ENCODE measurements around the gene NBPF11.
A peak's percentile ranks its signal among the peaks of the same experiment; 100 is the strongest.
"Not testable (repeated sequence)": the region's sequence is repeated elsewhere in the genome, so short reads cannot be mapped to it uniquely, and the experiment has no call there.

The NBPF11 gene, protein sequence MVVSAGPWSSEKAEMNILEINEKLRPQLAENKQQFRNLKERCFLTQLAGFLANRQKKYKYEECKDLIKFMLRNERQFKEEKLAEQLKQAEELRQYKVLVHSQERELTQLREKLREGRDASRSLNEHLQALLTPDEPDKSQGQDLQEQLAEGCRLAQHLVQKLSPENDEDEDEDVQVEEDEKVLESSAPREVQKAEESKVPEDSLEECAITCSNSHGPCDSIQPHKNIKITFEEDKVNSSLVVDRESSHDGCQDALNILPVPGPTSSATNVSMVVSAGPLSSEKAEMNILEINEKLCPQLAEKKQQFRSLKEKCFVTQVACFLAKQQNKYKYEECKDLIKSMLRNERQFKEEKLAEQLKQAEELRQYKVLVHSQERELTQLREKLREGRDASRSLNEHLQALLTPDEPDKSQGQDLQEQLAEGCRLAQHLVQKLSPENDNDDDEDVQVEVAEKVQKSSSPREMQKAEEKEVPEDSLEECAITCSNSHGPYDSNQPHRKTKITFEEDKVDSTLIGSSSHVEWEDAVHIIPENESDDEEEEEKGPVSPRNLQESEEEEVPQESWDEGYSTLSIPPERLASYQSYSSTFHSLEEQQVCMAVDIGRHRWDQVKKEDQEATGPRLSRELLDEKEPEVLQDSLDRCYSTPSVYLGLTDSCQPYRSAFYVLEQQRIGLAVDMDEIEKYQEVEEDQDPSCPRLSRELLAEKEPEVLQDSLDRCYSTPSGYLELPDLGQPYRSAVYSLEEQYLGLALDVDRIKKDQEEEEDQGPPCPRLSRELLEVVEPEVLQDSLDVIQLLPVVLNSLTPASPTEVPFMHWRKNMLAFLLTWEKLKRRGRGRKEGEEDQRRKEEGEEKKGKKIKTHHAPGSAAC

DNA sequence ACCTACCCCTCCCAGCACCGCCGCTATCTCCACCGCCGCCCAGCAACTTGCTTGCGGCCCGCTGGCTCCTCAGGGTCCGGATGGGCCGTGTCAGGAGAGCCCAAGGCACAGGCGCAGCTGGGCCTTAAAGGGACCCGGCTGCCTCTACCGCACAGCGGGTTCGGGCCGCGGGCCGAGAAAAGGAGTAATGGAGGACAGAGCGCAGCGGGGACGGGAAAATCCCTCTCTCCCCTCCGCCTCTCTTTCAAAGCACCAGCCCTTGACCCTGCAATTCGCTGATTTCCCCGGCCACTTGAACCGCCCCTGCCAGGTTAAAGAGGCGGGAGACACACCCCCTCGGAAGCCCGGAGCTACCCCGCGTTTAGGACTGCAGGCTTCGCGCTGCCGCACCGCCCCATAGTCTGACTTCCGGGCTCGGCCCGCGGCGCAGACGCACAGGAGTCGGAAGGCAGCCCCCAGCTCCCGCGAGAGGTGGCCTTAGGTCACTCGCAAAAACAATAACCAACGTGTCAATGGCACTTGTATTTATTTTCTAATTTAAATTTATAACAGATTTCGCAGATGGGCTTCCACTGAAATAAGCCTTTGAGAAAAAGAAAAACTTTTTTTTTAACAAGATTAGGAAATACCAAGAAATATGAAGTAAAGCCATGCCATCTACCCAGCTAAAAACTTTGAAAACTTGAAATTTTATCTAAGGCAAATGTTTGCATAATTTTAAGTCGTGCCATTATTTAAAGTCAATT, at the start of gene NBPF11:
NBPF11 (minus strand) TSS at position 371 of the 746 bp plus-strand sequence. CDS start 25,278 bp downstream, outside the sequence.
- in situ Hi-C loops (cut with MboI; ENCODE audit: low sequenced_read_pairs, unreplicated experiment), result not testable (repeated sequence)

DNA sequence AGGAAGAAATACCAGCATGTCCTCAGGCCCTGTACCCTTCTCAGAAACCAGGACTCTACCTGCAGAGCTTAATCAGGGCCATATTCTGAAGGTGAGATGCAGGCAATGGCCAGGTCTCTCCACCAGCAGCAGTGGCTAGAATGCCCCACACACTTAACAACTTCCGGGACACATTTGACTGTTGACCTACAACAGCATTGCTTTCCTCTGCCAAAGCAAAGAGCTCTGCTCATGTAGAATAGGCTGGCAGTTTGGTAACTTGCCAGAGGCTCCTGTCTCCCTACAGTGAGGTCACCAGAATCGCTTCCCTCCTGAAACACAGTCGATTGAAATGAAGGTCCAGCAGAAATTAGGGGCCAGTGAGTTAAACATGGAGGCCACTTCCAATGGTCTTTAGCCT, 45.3 kb upstream of the NBPF11 start:
- in situ Hi-C loops (cut with MboI; ENCODE audit: low sequenced_read_pairs, unreplicated experiment); DNase-seq (ENCODE audit: low spot score): not testable (repeated sequence)

More for the DNA sequence above, at the start of gene NBPF11:
- DNase-seq (ENCODE audit: low spot score), result not testable (repeated sequence)

DNA sequence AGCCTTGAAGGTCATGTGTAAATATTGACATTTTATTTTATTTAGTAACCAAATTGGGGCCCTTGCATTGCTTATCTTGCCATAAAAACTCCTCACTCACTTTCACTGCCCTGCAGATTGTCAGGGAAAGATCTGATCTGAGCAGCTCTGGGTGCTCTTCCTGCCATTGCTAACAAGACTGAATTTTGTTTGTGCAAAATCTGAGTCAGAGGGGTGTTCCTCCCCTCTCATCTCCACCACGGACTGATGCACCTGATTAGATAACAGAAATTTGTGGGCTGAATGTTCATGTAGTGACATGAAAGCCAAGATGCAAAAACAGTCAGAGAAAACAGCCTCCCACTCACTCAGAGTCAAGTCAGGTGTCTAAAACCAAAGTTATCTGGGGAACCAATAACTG, 44.9 kb upstream of the NBPF11 start:
- in situ Hi-C loops (cut with MboI; ENCODE audit: low sequenced_read_pairs, unreplicated experiment); DNase-seq (ENCODE audit: low spot score): not testable (repeated sequence)

DNA sequence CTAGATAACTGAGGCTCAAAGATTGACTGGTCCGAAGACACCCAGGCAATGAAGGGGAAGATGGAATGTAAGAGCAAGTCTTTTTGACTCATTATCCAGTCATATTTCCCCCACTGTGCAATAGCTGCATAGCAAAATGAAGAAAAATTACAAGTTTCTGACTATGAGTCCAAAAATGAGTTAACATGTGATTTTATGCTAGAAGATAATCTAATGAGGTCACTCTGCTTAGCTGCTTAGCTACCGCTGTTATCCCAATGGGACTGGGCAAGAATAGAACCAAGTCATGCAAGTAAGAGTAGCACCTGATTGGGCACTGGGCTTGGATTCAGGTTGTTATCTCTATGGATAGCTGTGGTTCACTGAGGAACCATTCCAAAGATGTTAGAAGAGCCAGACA, 43.0 kb upstream of the NBPF11 start:
- in situ Hi-C loops (cut with MboI; ENCODE audit: low sequenced_read_pairs, unreplicated experiment), result not testable (repeated sequence)

DNA sequence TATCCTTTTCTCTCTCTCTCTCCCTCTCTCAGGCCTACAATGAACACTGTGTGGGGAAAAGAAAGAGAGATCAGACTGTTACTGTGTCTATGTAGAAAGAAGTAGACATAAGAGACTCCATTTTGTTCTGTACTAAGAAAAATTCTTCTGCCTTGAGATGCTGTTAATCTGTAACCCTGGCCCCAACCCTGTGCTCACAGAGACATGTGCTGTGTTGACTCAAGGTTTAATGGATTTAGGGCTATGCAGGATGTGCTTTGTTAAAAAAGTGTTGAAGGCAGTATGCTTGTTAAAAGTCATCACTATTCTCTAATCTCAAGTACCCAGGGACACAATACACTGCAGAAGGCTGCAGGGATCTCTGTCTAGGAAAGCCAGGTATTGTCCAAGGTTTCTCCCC, 36.7 kb upstream of the NBPF11 start:
- in situ Hi-C loops (cut with MboI; ENCODE audit: low sequenced_read_pairs, unreplicated experiment); DNase-seq (ENCODE audit: low spot score): not testable (repeated sequence)

More for the DNA sequence above, 43.0 kb upstream of the NBPF11 start:
- not testable (repeated sequence) for DNase-seq (ENCODE audit: low spot score)

DNA sequence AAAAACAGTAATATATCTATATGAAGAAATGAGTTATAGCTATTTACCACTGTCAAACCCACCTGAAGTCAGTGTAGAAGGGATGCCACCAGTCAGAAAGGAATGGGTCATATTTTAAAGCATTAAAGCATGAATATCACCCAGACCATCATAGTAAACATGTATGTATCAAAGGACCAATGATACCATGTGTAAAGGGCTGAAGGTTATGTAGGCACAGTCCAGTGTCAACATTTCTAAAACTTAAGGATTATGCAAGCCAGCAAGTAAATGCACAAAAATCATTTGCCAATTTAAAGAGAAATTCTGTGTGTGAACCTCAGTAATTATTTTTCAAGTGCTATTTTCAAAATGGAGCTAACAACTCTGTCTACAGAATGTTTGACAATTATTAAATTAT, 26.6 kb upstream of the NBPF11 start:
- DNase-seq (ENCODE audit: low spot score); in situ Hi-C loops (cut with MboI; ENCODE audit: low sequenced_read_pairs, unreplicated experiment): not testable (repeated sequence)

DNA sequence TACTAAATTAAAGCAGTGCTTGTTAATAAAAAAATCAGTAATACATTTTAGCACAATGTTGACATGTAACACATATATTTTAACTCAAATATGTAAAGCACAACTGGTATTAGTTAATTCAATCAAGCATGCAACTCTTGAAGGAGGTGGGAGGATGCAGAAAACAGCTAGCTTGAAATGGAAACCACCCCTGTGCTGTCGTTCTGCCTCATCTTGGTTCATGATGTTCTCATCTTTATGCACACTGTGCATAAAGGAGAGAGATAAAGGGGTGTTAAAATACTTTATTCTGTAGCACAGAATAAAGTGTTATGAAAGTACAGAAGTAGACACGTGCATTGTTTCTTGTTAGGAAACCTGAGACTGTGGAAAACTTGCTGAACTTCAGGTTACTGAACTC, 23.3 kb upstream of the NBPF11 start:
- DNase-seq (ENCODE audit: low spot score); in situ Hi-C loops (cut with MboI; ENCODE audit: low sequenced_read_pairs, unreplicated experiment): not testable (repeated sequence)

DNA sequence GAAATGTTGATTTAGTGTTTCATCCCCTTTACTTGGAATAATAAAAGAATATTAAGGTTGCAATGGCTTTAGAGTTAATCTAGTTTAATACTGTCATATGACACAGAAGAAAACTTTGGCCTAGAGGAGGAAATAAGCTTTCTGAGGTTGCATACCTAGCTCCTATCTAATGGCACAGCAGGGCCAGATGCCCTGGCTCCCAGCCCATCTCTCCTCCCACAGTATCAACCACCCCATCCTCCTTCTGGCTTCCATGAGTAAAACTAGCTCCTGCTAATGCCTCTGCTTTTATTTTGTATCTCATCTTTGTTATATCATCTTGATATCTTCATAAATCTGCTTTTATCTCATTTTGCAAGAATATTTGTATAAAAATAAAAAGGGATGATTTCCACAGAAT, 19.9 kb upstream of the NBPF11 start:
- in situ Hi-C loops (cut with MboI; ENCODE audit: low sequenced_read_pairs, unreplicated experiment); DNase-seq (ENCODE audit: low spot score): not testable (repeated sequence)

DNA sequence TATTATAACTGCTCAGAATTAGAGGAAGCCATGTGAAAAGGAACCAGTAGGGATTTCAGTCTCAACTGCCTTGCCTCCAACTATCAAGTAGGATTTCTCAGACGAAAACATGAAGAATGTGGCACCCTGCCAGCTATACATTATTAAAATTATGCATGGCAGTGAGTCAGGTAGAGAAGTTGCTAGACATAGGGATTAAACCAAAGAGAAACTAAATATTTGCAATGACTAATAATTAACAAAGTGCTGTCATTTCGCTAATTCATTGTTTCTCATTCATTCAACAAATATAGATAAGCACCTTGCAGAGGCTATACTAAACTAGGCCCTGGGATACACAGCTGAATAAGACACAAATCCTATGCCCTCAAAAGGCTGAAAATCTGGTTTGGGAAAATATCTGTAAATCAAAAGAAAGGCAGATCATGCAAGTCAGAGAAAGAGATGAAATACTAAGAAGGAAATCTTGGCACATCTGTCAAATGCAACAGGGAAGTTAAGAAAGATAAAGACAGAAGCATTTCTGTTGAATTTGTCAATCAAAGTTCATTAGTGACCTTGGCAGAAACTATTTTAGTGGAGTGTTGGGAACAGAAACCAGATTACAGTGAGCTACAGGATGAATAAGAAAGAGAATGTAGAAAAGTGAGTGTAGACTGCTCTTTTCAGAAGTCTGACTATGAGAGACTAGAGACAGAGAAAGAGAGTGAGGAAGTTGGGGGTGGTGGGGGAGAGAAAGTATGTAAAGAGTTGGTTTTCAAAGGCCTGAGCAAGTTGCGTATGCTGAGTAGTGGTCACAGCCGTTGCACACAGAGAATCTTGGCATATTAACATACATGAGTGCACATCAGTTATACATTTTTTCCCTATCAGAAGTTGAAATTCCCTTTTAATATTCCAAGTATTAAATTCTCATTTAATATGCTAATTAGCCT, 14.7 kb upstream of the NBPF11 start:
- peak; percentile 13 for DNase-seq (ENCODE audit: low spot score)
- in situ Hi-C loops (cut with MboI; ENCODE audit: low sequenced_read_pairs, unreplicated experiment), result no loop called here
- TF ChIP-seq, protein P1, sequence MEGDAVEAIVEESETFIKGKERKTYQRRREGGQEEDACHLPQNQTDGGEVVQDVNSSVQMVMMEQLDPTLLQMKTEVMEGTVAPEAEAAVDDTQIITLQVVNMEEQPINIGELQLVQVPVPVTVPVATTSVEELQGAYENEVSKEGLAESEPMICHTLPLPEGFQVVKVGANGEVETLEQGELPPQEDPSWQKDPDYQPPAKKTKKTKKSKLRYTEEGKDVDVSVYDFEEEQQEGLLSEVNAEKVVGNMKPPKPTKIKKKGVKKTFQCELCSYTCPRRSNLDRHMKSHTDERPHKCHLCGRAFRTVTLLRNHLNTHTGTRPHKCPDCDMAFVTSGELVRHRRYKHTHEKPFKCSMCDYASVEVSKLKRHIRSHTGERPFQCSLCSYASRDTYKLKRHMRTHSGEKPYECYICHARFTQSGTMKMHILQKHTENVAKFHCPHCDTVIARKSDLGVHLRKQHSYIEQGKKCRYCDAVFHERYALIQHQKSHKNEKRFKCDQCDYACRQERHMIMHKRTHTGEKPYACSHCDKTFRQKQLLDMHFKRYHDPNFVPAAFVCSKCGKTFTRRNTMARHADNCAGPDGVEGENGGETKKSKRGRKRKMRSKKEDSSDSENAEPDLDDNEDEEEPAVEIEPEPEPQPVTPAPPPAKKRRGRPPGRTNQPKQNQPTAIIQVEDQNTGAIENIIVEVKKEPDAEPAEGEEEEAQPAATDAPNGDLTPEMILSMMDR (IDR thresholded peaks at IDR 0.05; ENCODE audit: borderline replicate concordance, control extremely low read depth, extremely low read depth, insufficient read depth, missing control alignments), result no peak

DNA sequence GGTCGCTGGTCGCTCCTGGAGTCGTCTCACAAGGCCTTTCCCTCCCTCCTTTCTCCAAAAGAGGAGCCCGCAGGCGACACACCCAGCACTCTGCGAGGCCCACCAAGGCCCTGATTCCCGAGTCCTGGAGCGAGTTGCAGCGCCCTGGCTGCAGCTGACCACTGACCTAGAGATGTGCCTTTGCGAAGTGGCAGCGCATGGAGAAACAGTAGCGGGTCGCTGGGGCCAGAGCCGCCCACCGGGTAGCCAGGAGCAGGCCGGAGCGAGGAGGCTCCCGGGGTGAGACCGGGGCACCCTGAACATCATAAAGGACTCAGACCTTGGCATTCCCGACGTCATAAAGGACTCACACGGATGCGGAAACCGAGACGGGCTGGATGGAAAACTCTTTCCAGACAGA, 10.3 kb upstream of the NBPF11 start:
- no peak for DNase-seq (ENCODE audit: low spot score)
- TF ChIP-seq, protein P1 (IDR thresholded peaks at IDR 0.05; ENCODE audit: borderline replicate concordance, control extremely low read depth, extremely low read depth, insufficient read depth, missing control alignments), result no peak
- in situ Hi-C loops (cut with MboI; ENCODE audit: low sequenced_read_pairs, unreplicated experiment), result no loop called here
